Psoas muscle (tissue), 8 donors: ENCODE measurements around the gene PID1. TPM values are rescaled to one million over a fixed set of nuclear protein-coding genes. Genes with fewer than 3 reads are reported as not detected.
A peak's percentile ranks its signal among the peaks of the same experiment; 100 is the strongest.

Experiments used
- ATAC-seq, 4 donors: fragments of 200-7000 bp; cut with Tn5 transposase; one replicate each; pipeline ENCODE4 v1.9.1; 2020; ENCODE audit warnings: moderate library complexity in 3 of 4, mild to moderate bottlenecking in 2 of 4
- DNase-seq, 2 donors: peaks; one replicate each; pipeline ENCODE4 v3.0.0-alpha.2; 2020
- H3K27ac ChIP-seq: fragments of 200-600 bp; one replicate; pipeline ENCODE4 v1.8.0; 2022
- H3K27me3 ChIP-seq, 3 donors: fragments of 200-600 bp in 1 of 3; one replicate each; pipeline versions ENCODE4 v1.6.1 to v1.8.0; 2013 to 2022; ENCODE audit warnings: low read length in 2 of 3, mild to moderate bottlenecking in 2 of 3, moderate library complexity in 1 of 3; ENCODE audit not compliant: insufficient read depth in 3 of 3
- H3K36me3 ChIP-seq, 2 donors: fragments of 200-600 bp in 1 of 2; one replicate each; pipeline versions ENCODE4 v1.6.1 to v1.8.0; 2013 to 2022; ENCODE audit warnings: low read depth in 1 of 2, mild to moderate bottlenecking in 1 of 2, moderate library complexity in 1 of 2; ENCODE audit not compliant: insufficient read depth in 1 of 2
- H3K4me1 ChIP-seq: fragments of 200-600 bp; one replicate; pipeline ENCODE4 v1.8.0; 2022
- H3K4me3 ChIP-seq: fragments of 200-600 bp; one replicate; pipeline ENCODE4 v1.8.0; 2022; ENCODE audit warnings: mild to moderate bottlenecking
- H3K9me3 ChIP-seq: fragments of 200-600 bp; one replicate; pipeline ENCODE4 v1.8.0; 2022
- WGBS, 3 donors: extraction: QIAGEN DNeasy Blood & Tissue Kit; methylation state at CpG; one replicate each; pipeline versions ENCODE4 v1.1.6 to v1.1.7; 2013; 5-methylcytosine and 5-hydroxymethylcytosine counted together
- intact Hi-C, 2 donors: fragments of 100-400 bp; cut with DNase I; formaldehyde crosslinking; loops; one replicate each; pipeline versions ENCODE4 v1.11.0 to v1.14.2; 2022
- polyA plus RNA-seq, 3 donors: library from polyadenylated mRNA; stranded (reverse); fragments of 200-250 nt; gene quantifications; one replicate each; pipeline ENCODE4 v1.2.3, GENCODE V29; 2013
- total RNA-seq, 4 donors: library from RNA; stranded (reverse); fragmentation: NEBNext Ultra II Directional in 2 of 4; extraction: Animal tissue kit (Norgen Biotek cat#: 25700) in 2 of 4; gene quantifications; one replicate each; pipeline versions ENCODE4 v1.2.1 to v1.2.4, GENCODE V29; 2021 to 2023
- TF ChIP-seq, protein P1 (sequence below): fragments of 200-600 bp; IDR thresholded peaks from one replicate; pipeline ENCODE4 v1.8.0; 2022; ENCODE audit warnings: antibody characterized with exemption
- donor health status: healthy with polysubstance abuse.
- donor health status: DM: no; HTN: no; CAD: no; lungs with moderate emphysema.
- donor health status: Bipolar disorder and iron deficiency.
- donor health status: healthy.
- donor health status: DM: yes; HTN: yes; CAD: no.
- donor health status: DM: no; HTN: no; CAD: no.
- donor health status: DM: no; HTN: no; CAD: no.
- donor health status: DM: yes; HTN: yes; CAD: no.

Gene PID1
- total and polyA plus RNA-seq, 7 donors: 4.3 to 10.6 (median 6.6) TPM

DNA sequence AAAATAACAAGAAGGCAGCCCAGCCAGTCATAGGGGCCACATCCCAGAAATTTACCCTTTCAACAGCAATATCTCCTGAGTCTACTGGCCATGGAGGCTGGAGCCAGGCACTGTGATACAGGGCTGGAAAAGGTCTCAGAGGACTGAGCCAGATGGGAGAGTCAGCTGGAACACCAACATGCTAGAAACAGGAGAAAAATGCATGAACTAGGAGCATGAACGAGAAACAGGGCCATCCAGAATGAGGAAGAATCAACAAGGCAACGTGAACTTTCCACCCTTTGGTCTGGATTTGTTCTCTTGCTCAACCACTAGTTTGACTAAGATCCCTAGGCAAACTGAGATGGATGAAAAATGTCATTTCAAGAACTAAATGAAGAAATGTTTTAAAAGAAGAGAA, 13.1 kb downstream of the PID1 start:
- no peak overlapping the region for H3K27ac ChIP-seq
- ATAC-seq (peak in 2 of 4 donors; percentile 41 to 61), DNase-seq (peak in 1 of 2 donors; percentile 38)

DNA sequence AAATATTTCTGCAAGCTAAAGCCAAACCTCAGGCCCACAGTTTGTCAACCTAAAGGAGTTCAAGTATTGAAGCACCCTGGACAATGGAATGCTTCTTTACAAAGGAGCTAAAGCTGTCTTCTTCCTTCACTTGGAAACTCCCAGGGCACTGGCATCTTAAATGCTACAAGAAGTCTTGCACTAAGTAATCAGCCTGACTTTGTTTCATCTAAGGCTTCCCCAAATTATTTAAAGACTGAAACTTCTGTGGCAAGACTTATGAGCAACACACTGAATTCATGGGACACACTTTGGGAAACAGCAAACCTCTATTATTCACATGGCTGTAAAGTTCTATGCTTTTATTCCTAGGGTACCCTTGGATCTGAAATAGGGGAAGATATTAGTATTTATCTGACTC, 14.7 kb downstream of the PID1 start:
- ATAC-seq (no peak), DNase-seq (no peak)
- Histone ChIP-seq H3K4me1 (no peaks in the 10 kb centered on the region), H3K9me3 (no peaks in the 10 kb centered on the region), H3K4me3 (no peak overlapping the region), H3K36me3 (no peaks in the 10 kb centered on the region), H3K27ac (no peak overlapping the region), H3K27me3 (no peaks in the 10 kb centered on the region)
- TF ChIP-seq, protein P1, sequence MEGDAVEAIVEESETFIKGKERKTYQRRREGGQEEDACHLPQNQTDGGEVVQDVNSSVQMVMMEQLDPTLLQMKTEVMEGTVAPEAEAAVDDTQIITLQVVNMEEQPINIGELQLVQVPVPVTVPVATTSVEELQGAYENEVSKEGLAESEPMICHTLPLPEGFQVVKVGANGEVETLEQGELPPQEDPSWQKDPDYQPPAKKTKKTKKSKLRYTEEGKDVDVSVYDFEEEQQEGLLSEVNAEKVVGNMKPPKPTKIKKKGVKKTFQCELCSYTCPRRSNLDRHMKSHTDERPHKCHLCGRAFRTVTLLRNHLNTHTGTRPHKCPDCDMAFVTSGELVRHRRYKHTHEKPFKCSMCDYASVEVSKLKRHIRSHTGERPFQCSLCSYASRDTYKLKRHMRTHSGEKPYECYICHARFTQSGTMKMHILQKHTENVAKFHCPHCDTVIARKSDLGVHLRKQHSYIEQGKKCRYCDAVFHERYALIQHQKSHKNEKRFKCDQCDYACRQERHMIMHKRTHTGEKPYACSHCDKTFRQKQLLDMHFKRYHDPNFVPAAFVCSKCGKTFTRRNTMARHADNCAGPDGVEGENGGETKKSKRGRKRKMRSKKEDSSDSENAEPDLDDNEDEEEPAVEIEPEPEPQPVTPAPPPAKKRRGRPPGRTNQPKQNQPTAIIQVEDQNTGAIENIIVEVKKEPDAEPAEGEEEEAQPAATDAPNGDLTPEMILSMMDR: no peak
- intact Hi-C loops: no loop called here

More for the DNA sequence above, 13.1 kb downstream of the PID1 start:
- Histone ChIP-seq H3K27me3 (no peaks in the 10 kb centered on the region), H3K9me3 (no peaks in the 10 kb centered on the region), H3K36me3 (no peaks in the 10 kb centered on the region), H3K4me1 (no peaks in the 10 kb centered on the region), H3K4me3 (no peak overlapping the region)
- intact Hi-C loops: no loop called here
- TF ChIP-seq, protein P1: no peak
- WGBS, 3 donors: 44 to 49% (median 45%) methylated on average over 2 of the region's 2 CpGs

DNA sequence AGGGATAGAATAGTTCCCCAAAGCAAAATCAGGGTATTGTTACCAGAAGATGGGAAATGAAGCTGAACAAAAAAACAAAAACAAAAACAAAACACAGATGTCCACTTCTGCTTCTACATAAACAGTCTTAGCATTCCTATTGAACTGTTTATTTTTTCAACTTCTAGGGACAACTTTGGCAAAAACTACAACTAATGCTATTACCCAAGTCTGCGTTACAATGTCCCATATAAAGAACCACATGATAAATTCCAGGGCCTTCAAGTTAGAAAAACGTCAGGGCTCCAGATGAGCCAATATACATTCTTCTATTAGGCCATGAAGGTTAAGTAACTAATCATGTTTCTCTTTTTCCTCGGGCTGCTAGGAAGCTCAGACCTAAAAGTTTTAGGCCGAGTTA, 16.9 kb downstream of the PID1 start:
- ATAC-seq (no peak), DNase-seq (no peak)
- Histone ChIP-seq H3K27ac (no peak overlapping the region), H3K4me1 (no peaks in the 10 kb centered on the region), H3K27me3 (no peaks in the 10 kb centered on the region), H3K4me3 (no peak overlapping the region), H3K36me3 (no peaks in the 10 kb centered on the region), H3K9me3 (no peaks in the 10 kb centered on the region)
- intact Hi-C loops: no loop called here
- TF ChIP-seq, protein P1: no peak
- 52 to 55% (median 52%) methylated on average over 4 of the region's 4 CpGs for whole genome bisulfite sequencing, 3 donors

DNA sequence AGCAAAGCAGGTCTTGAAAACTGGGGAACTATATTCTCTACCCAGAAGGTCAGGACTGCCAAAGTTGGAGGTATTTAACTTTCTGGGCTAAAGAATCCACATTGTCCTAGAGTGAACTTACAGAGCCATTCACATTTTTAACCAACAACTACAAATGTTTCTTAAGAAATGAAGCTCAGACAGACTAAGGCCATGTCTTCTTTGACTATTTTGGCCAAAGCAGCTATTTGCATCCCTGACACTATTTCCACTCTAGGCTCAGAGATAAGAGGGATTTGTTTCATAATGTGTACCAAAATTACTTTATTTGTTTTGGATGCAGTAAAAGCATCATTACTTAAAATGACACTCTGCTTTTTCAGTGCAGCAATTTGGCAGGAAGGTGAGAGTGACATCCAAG, 18.1 kb downstream of the PID1 start:
- H3K4me1 ChIP-seq: no peaks in the 10 kb centered on the region
- H3K36me3 ChIP-seq: no peaks in the 10 kb centered on the region
- intact Hi-C loops: no loop called here
- no peak for ATAC-seq
- TF ChIP-seq, protein P1: no peak
- H3K4me3 ChIP-seq: no peak overlapping the region
- H3K27me3 ChIP-seq: no peaks in the 10 kb centered on the region
- H3K27ac ChIP-seq: no peak overlapping the region
- no peaks in the 10 kb centered on the region for H3K9me3 ChIP-seq
- no peak for DNase-seq

DNA sequence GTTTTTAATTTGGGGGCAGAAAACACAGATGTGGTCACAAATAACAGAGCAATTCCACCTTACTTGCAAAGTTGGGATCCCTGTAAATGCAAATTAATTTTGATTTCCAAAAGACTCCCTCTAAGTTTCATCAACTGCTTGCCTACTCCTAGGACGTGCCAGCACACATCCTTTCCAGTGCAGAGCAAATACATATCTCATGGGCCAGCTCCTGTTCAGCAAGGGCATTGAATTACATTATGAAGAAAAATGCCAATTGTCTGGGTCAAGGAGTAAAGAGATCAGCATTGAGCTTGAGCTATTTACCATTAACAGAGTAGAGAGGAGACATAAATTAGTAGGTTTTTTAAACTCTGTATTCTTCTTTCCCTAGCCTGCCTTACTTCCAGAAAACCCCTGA, 18.8 kb downstream of the PID1 start:
- 7 to 29% (median 27%) methylated on average over 1 of the region's 1 CpG for WGBS, 3 donors
- Histone ChIP-seq H3K4me1 (no peaks in the 10 kb centered on the region), H3K27me3 (no peaks in the 10 kb centered on the region), H3K9me3 (no peaks in the 10 kb centered on the region), H3K36me3 (no peaks in the 10 kb centered on the region), H3K27ac (no peak overlapping the region), H3K4me3 (no peak overlapping the region)
- no peak for DNase-seq
- intact Hi-C loops: no loop called here
- TF ChIP-seq, protein P1: no peak
- ATAC-seq: no peak
